B cell (primary cell): ENCODE results near the gene HIPK2. TPM values are rescaled to one million over a fixed set of nuclear protein-coding genes. Genes with fewer than 3 reads are reported as not detected.
A peak's percentile ranks its signal among the peaks of the same experiment; 100 is the strongest.

Experiments
- ATAC-seq: fragments of 200-7000 bp; cut with Tn5 transposase; one replicate; pipeline ENCODE4 v1.10.0; 2021; ENCODE audit warnings: low read depth, mild to moderate bottlenecking, moderate number of reproducible peaks, moderate library complexity
- CTCF ChIA-PET: fragments of 350-600 bp; sonication (Branson Sonifier 250); formaldehyde crosslinking; loops from one replicate; lab custom pipeline; 2021; ENCODE audit warnings: antibody characterized with exemption, inconsistent platforms; lab: Charles Lee
- POLR2A ChIA-PET: fragments of 350-600 bp; sonication (Branson Sonifier 250); formaldehyde crosslinking; loops from one replicate; lab custom pipeline; 2021; ENCODE audit warnings: antibody characterized with exemption; lab: Charles Lee
- DNase-seq: peaks from one replicate; pipeline ENCODE4 v3.0.0; 2013
- H2AFZ ChIP-seq: 2 replicates; pipeline ENCODE4 v1.6.1; 2012; ENCODE audit warnings: mild to moderate bottlenecking, low read depth, low read length; ENCODE audit not compliant: insufficient read depth, poor library complexity, severe bottlenecking
- H3K27ac ChIP-seq, 2 donors: 1 replicate in 1 of 2; 2 replicates in 1 of 2; pipeline ENCODE4 v1.5.1; 2012 to 2013; ENCODE audit warnings: low read length in 2 of 2, mild to moderate bottlenecking in 2 of 2, moderate library complexity in 1 of 2
- H3K27me3 ChIP-seq, 4 experiments: fragments of 200-600 bp in 1 of 4; sonication (generic) in 1 of 4; replicated peaks in 1 of 4; 1 replicate in 2 of 4; 2 replicates in 2 of 4; pipeline versions ENCODE4 v1.6.1 to v1.7.0; 2013 to 2016; ENCODE audit warnings: low read length in 3 of 4, mild to moderate bottlenecking in 2 of 4, mixed read lengths in 1 of 4, moderate library complexity in 1 of 4; ENCODE audit not compliant: insufficient read depth in 4 of 4, control insufficient read depth in 3 of 4; ENCODE audit errors: control extremely low read depth in 1 of 4
- H3K36me3 ChIP-seq, 2 experiments: replicated peaks in 1 of 2; 1 replicate in 1 of 2; 2 replicates in 1 of 2; pipeline versions ENCODE4 v1.6.1 to v1.7.1; 2013; ENCODE audit warnings: low read length in 1 of 2; ENCODE audit not compliant: insufficient read depth in 2 of 2, control insufficient read depth in 1 of 2; ENCODE audit errors: control extremely low read depth in 1 of 2, extremely low read depth in 1 of 2
- H3K4me1 ChIP-seq, 2 donors: fragments of 200-600 bp in 1 of 2; sonication (generic) in 1 of 2; 1 replicate in 1 of 2; 2 replicates in 1 of 2; pipeline versions ENCODE4 v1.5.1 to v1.6.1; 2013 to 2017; ENCODE audit warnings: low read length in 2 of 2; ENCODE audit not compliant: control insufficient read depth in 2 of 2, insufficient read depth in 2 of 2
- H3K4me2 ChIP-seq: replicated peaks from 2 replicates; pipeline ENCODE3; 2012; ENCODE audit warnings: mild to moderate bottlenecking, low read depth, low read length; ENCODE audit not compliant: poor library complexity, severe bottlenecking
- H3K4me3 ChIP-seq, 5 experiments: fragments of 200-600 bp in 1 of 5; sonication (generic) in 1 of 5; 1 replicate in 3 of 5; 2 replicates in 2 of 5; pipeline versions ENCODE4 v1.5.1 to v1.7.0; 2011 to 2016; ENCODE audit warnings: low read length in 4 of 5, mild to moderate bottlenecking in 4 of 5, low read depth in 2 of 5, control low read depth in 1 of 5, moderate library complexity in 1 of 5; ENCODE audit not compliant: insufficient read depth in 1 of 5; ENCODE audit errors: control extremely low read depth in 1 of 5, extremely low read depth in 1 of 5
- H3K79me2 ChIP-seq: fragments of 200-600 bp; sonication (generic); one replicate; pipeline ENCODE4 v1.6.0; 2016; ENCODE audit warnings: low read length; ENCODE audit not compliant: control insufficient read depth, insufficient read depth
- H3K9ac ChIP-seq: fragments of 200-600 bp; sonication (generic); 2 replicates; pipeline ENCODE4 v1.6.1; 2017; ENCODE audit warnings: mild to moderate bottlenecking, low read length, moderate library complexity
- H3K9me3 ChIP-seq, 3 donors: one replicate each; pipeline versions ENCODE4 v1.6.1 to v1.7.1; 2013; ENCODE audit warnings: low read length in 2 of 3; ENCODE audit not compliant: control insufficient read depth in 2 of 3, insufficient read depth in 1 of 3; ENCODE audit errors: control extremely low read depth in 1 of 3
- H4K20me1 ChIP-seq: 2 replicates; pipeline ENCODE4 v1.6.0; 2012; ENCODE audit warnings: mild to moderate bottlenecking, low read length; ENCODE audit not compliant: insufficient read depth, control insufficient read depth, poor library complexity, severe bottlenecking
- H3K27ac Mint-ChIP-seq: one replicate; pipeline ENCODE4 v1.8.0; 2021; ENCODE audit warnings: mixed read lengths
- H3K27me3 Mint-ChIP-seq: one replicate; pipeline ENCODE4 v1.8.0; 2021; ENCODE audit warnings: mixed read lengths
- H3K4me1 Mint-ChIP-seq: one replicate; pipeline ENCODE4 v1.8.0; 2021; ENCODE audit warnings: mixed read lengths
- H3K4me3 Mint-ChIP-seq: one replicate; pipeline ENCODE4 v1.8.0; 2021; ENCODE audit warnings: mixed read lengths
- H3K9me3 Mint-ChIP-seq: one replicate; pipeline ENCODE4 v1.8.0; 2022; ENCODE audit warnings: mixed read lengths; ENCODE audit not compliant: insufficient read depth
- CTCF ChIP-seq: fragments of 200-600 bp; IDR thresholded peaks from one replicate; pipeline ENCODE4 v1.8.0; 2022; ENCODE audit warnings: antibody characterized with exemption, mild to moderate bottlenecking
- EZH2 ChIP-seq: IDR thresholded peaks from 2 replicates; pipeline ENCODE4 v1.6.1; 2012; ENCODE audit warnings: borderline replicate concordance, low read depth, mild to moderate bottlenecking, moderate library complexity, low read length; ENCODE audit not compliant: insufficient read depth, poor library complexity, severe bottlenecking
- WGBS: methylation state at CpG from one replicate; pipeline ENCODE4 v1.1.5; 2013; ENCODE audit warnings: missing lambda C conversion rate; ENCODE audit not compliant: insufficient coverage; 5-methylcytosine and 5-hydroxymethylcytosine counted together
- intact Hi-C: fragments of 100-400 bp; cut with micrococcal nuclease; formaldehyde crosslinking; loops from one replicate; pipeline ENCODE4 v1.10.0; 2022
- polyA plus RNA-seq: library from polyadenylated mRNA; depleted of rRNA; stranded (reverse); fragments of >200 nt; gene quantifications from 2 replicates; pipeline ENCODE4 v1.2.3, GENCODE V29; 2012
- total RNA-seq, 2 donors: library from RNA; stranded (reverse); fragments of 120-200 nt in 1 of 2; gene quantifications; 1 replicate in 1 of 2; 2 replicates in 1 of 2; pipeline versions ENCODE4 v1.2.3 to v1.2.4, GENCODE V29; 2013 to 2022

HIPK2 gene
- total and polyA plus RNA-seq, 2 donors (not counting 1 experiment from before 2014, with no cell fraction given): 6.8 to 58.2 TPM

GRCh38 chr7:139738101-139738489 is 39.7 kb downstream of the HIPK2 start:
- no peak for DNase-seq
- intact Hi-C loops: no loop called here
- H3K4me1 ChIP-seq: peaks cover 15 to 19% of the 10 kb centered on the region in 2 donors
- Mint-ChIP-seq H3K4me1 (peaks cover 42% of the 10 kb centered on the region), H3K9me3 (no peaks in the 10 kb centered on the region), H3K27ac (peak overlapping the region; percentile 79), H3K27me3 (no peaks in the 10 kb centered on the region), H3K4me3 (peak overlapping the region; percentile 40)
- H3K27me3 ChIP-seq: no peaks in the 10 kb centered on the region
- CTCF ChIA-PET: interaction anchor here (3.3 kb wide), 1 partner anchor 92 kb away, joined by 20 read pairs; no protein-coding TSS in a partner anchor
- no peaks in the 10 kb centered on the region for H4K20me1 ChIP-seq
- ATAC-seq: no peak
- H3K9me3 ChIP-seq: no peaks in the 10 kb centered on the region
- H3K4me2 ChIP-seq: peak overlapping the region; percentile 39
- peak overlapping the region; percentile 16 for H3K9ac ChIP-seq
- H3K4me3 ChIP-seq: no peak overlapping the region
- no peak overlapping the region for H2AFZ ChIP-seq
- peaks cover 60% of the 10 kb centered on the region for H3K79me2 ChIP-seq
- POLR2A ChIA-PET: no interaction called here
- WGBS: 96% methylated on average over 5 of the region's 6 CpGs
- no peaks in the 10 kb centered on the region for H3K36me3 ChIP-seq
- TF ChIP-seq CTCF: no peak
- no peak for TF ChIP-seq EZH2
- peak overlapping the region in 1 of 2 donors; percentile 63 for H3K27ac ChIP-seq

GRCh38 chr7:139737221-139738100 is 40.3 kb downstream of the HIPK2 start:
- WGBS: 43% methylated on average over 4 of the region's 10 CpGs
- Histone ChIP-seq H3K4me2 (peak overlapping the region; percentile 39), H3K27ac (peak overlapping the region in 1 of 2 donors; percentile 63), H3K9ac (peak overlapping the region; percentile 16), H3K36me3 (no peaks in the 10 kb centered on the region), H3K27me3 (no peaks in the 10 kb centered on the region), H3K4me1 (peaks cover 15 to 20% of the 10 kb centered on the region in 2 donors), H2AFZ (peak overlapping the region; percentile 19), H3K9me3 (no peaks in the 10 kb centered on the region), H3K79me2 (peaks cover 65% of the 10 kb centered on the region), H3K4me3 (no peak overlapping the region), H4K20me1 (no peaks in the 10 kb centered on the region)
- Mint-ChIP-seq H3K27ac (peak overlapping the region; percentile 79), H3K4me1 (peaks cover 46% of the 10 kb centered on the region), H3K4me3 (peak overlapping the region; percentile 40), H3K27me3 (no peaks in the 10 kb centered on the region), H3K9me3 (no peaks in the 10 kb centered on the region)
- ATAC-seq (no peak), DNase-seq (no peak)
- CTCF ChIA-PET: interaction anchor here (0.7 to 3.3 kb wide), 3 partner anchors 12 to 91 kb away, joined by 4 to 20 read pairs (median 5); no protein-coding TSS in a partner anchor
- intact Hi-C loops: no loop called here
- TF ChIP-seq CTCF: no peak
- no peak for TF ChIP-seq EZH2
- POLR2A ChIA-PET: no interaction called here
